ENCODE measurements around the gene CERS1.

GRCh38 chr19:18842166-18842565, 53.8 kb downstream of the CERS1 start:
- TF ChIP-seq YY1 (IDR thresholded peaks at IDR 0.05; ENCODE audit: insufficient read depth, insufficient read length), result no peak
- no peak for TF ChIP-seq SUZ12 (IDR thresholded peaks at IDR 0.05; ENCODE audit: extremely low read depth, insufficient read depth, insufficient read length)

All from NT2/D1 (cell line).